Gastroesophageal sphincter (tissue), 4 donors: ENCODE results near the gene EVI5L. TPM values are rescaled to one million over a fixed set of nuclear protein-coding genes. Genes with fewer than 3 reads are reported as not detected.

Experiments used
- ATAC-seq: fragments of 150-250 bp; one replicate; pipeline ENCODE4 v1.9.1; 2016; ENCODE audit warnings: mild to moderate bottlenecking, moderate library complexity
- H3K27ac ChIP-seq, 4 donors: fragments of 200-600 bp; sonication (generic) in 3 of 4; 1 replicate in 3 of 4; 2 replicates in 1 of 4; pipeline ENCODE4 v1.5.1; 2016 to 2019
- H3K27me3 ChIP-seq: fragments of 200-600 bp; sonication (generic); one replicate; pipeline ENCODE4 v1.5.1; 2019
- H3K36me3 ChIP-seq, 2 donors: fragments of 200-600 bp; sonication (generic); one replicate each; pipeline ENCODE4 v1.5.1; 2019; ENCODE audit warnings: control low read depth in 1 of 2
- H3K4me1 ChIP-seq, 3 donors: fragments of 200-600 bp; sonication (generic); 1 replicate in 2 of 3; 2 replicates in 1 of 3; pipeline ENCODE4 v1.5.1; 2016 to 2019; ENCODE audit warnings: control low read depth in 2 of 3
- H3K4me3 ChIP-seq, 2 donors: fragments of 200-600 bp; sonication (generic); one replicate each; pipeline ENCODE4 v1.5.1; 2019; ENCODE audit warnings: mild to moderate bottlenecking in 1 of 2, moderate library complexity in 1 of 2
- H3K9me3 ChIP-seq, 3 donors: fragments of 200-600 bp; sonication (generic); one replicate each; pipeline ENCODE4 v1.5.1; 2017 to 2019; ENCODE audit warnings: control low read depth in 2 of 3
- CTCF ChIP-seq, 4 experiments: fragments of 200-600 bp in 2 of 4; fragments of 450-650 bp in 2 of 4; sonication (generic) in 1 of 4; IDR thresholded peaks; one replicate each; pipeline ENCODE4 v1.5.1; 2017 to 2019; ENCODE audit warnings: antibody characterized with exemption in 4 of 4, mild to moderate bottlenecking in 2 of 4, moderate library complexity in 2 of 4
- EP300 ChIP-seq: sonication (generic); formaldehyde crosslinking; IDR thresholded peaks from one replicate; pipeline ENCODE4 v1.6.1; 2017; ENCODE audit warnings: antibody characterized with exemption, mild to moderate bottlenecking
- POLR2A ChIP-seq, 2 donors: fragments of 450-650 bp; IDR thresholded peaks; one replicate each; pipeline ENCODE4 v1.6.1; 2017; ENCODE audit warnings: antibody characterized with exemption in 2 of 2, mild to moderate bottlenecking in 2 of 2, moderate library complexity in 1 of 2
- POLR2AphosphoS5 ChIP-seq: sonication (generic); formaldehyde crosslinking; IDR thresholded peaks from one replicate; pipeline ENCODE4 v1.6.1; 2017; ENCODE audit warnings: antibody characterized with exemption
- WGBS, 2 donors: methylation state at CpG; one replicate each; pipeline ENCODE4 v1.1.5; 2018; ENCODE audit warnings: low coverage in 1 of 2; 5-methylcytosine and 5-hydroxymethylcytosine counted together
- total RNA-seq, 4 donors: library from RNA; depleted of rRNA; stranded (reverse); fragments of >200 nt; gene quantifications; one replicate each; pipeline ENCODE4 v1.1.0, GENCODE V29; 2016

Gene EVI5L
- total RNA-seq, 4 donors from 2014 or later: 17.3 to 46.3 (median 22.2) TPM

- no peak overlapping the region for H3K27ac ChIP-seq
- WGBS, 2 donors: 71 to 86% methylated on average over 1 to 2 of the region's 2 CpGs
- H3K9me3 ChIP-seq: no peaks in the 10 kb centered on the region
- H3K4me1 ChIP-seq: peaks cover 0 to 11% (median 0%) of the 10 kb centered on the region in 3 donors
- peaks cover 50% of the 10 kb centered on the region for H3K27me3 ChIP-seq
- H3K36me3 ChIP-seq: no peaks in the 10 kb centered on the region
- H3K4me3 ChIP-seq: no peak overlapping the region
- TF ChIP-seq POLR2A (IDR thresholded peaks at IDR 0.05): no peak
- TF ChIP-seq CTCF (IDR thresholded peaks at IDR 0.05): no peak
- TF ChIP-seq EP300: no peak
- TF ChIP-seq POLR2AphosphoS5: no peak
- no peak for ATAC-seq
Observed at GRCh38 chr19:7883796-7884570, 54.0 kb downstream of the EVI5L start.

GRCh38 chr19:7885818-7886217, 55.8 kb downstream of the EVI5L start:
- TF ChIP-seq POLR2A (IDR thresholded peaks at IDR 0.05) (no peak), POLR2AphosphoS5 (no peak), CTCF (IDR thresholded peaks at IDR 0.05) (no peak), EP300 (no peak)
- H3K9me3 ChIP-seq: no peaks in the 10 kb centered on the region
- H3K27me3 ChIP-seq: peaks cover 56% of the 10 kb centered on the region
- WGBS, 2 donors: 88 to 90% methylated on average over 2 to 4 of the region's 8 CpGs
- H3K27ac ChIP-seq: no peak overlapping the region
- H3K4me3 ChIP-seq: no peak overlapping the region
- H3K4me1 ChIP-seq: peaks cover 0 to 11% (median 0%) of the 10 kb centered on the region in 3 donors
- H3K36me3 ChIP-seq: no peaks in the 10 kb centered on the region
- no peak for ATAC-seq

GRCh38 chr19:7887408-7888144, 57.6 kb downstream of the EVI5L start:
- no peak for ATAC-seq
- 93 to 94% methylated on average over 3 to 7 of the region's 16 CpGs for WGBS, 2 donors
- no peaks in the 10 kb centered on the region for H3K9me3 ChIP-seq
- H3K36me3 ChIP-seq: no peaks in the 10 kb centered on the region
- H3K4me3 ChIP-seq: no peak overlapping the region
- no peak for TF ChIP-seq EP300
- no peak for TF ChIP-seq POLR2AphosphoS5
- no peak for TF ChIP-seq POLR2A (IDR thresholded peaks at IDR 0.05)
- TF ChIP-seq CTCF (IDR thresholded peaks at IDR 0.05): no peak
- H3K4me1 ChIP-seq: peaks cover 0 to 11% (median 0%) of the 10 kb centered on the region in 3 donors
- H3K27ac ChIP-seq: no peak overlapping the region
- peaks cover 63% of the 10 kb centered on the region for H3K27me3 ChIP-seq

- peaks cover 70% of the 10 kb centered on the region for H3K27me3 ChIP-seq
- peak within 1 kb of the TSS in 1 of 2 donors; percentile 48 for H3K4me3 ChIP-seq
- TF ChIP-seq POLR2A (IDR thresholded peaks at IDR 0.05): no peak
- no peak for TF ChIP-seq EP300
- no peak for TF ChIP-seq POLR2AphosphoS5
- no peak for TF ChIP-seq CTCF (IDR thresholded peaks at IDR 0.05)
- no peaks in the 10 kb centered on the region for H3K36me3 ChIP-seq
- H3K4me1 ChIP-seq: peaks cover 0 to 11% (median 0%) of the 10 kb centered on the region in 3 donors
- H3K9me3 ChIP-seq: no peaks in the 10 kb centered on the region
- no peak within 1 kb of the TSS for H3K27ac ChIP-seq
- ATAC-seq: peak; percentile 84
- 8 to 100% methylated on average over 1 to 5 of the region's 53 CpGs for WGBS, 2 donors
Observed at GRCh38 chr19:7888145-7888825, 58.3 kb downstream of the EVI5L start, which contains the start of gene LRRC8E. LRRC8E (plus strand) TSS chr19:7888510; CDS start chr19:7895604, 7,094 bp downstream.
